WERI-Rb-1 (cell line): ENCODE results near the gene APBB1IP.

Experiments used
- DNase-seq: peaks from one replicate; pipeline ENCODE4 v3.0.0-alpha.2; 2020
- H3K27ac ChIP-seq: fragments of 250-450 bp; sonication (Bioruptor Pico); 2 replicates; pipeline ENCODE4 v1.5.1; 2020; ENCODE audit warnings: mild to moderate bottlenecking, moderate library complexity
- H3K27me3 ChIP-seq: fragments of 250-450 bp; sonication (Bioruptor Pico); 2 replicates; pipeline ENCODE4 v1.5.1; 2021; ENCODE audit warnings: mild to moderate bottlenecking, low read depth, moderate library complexity; ENCODE audit not compliant: insufficient read depth, severe bottlenecking
- H3K36me3 ChIP-seq: fragments of 250-450 bp; sonication (Bioruptor Pico); 2 replicates; pipeline ENCODE4 v1.5.1; 2020; ENCODE audit warnings: mild to moderate bottlenecking, moderate library complexity
- H3K4me3 ChIP-seq: 2 replicates; pipeline ENCODE4 v1.5.1; 2011; ENCODE audit warnings: low read depth, mild to moderate bottlenecking, control low read depth, low read length
- H3K9me3 ChIP-seq: fragments of 250-450 bp; sonication (Bioruptor Pico); 2 replicates; pipeline ENCODE4 v1.5.1; 2021; ENCODE audit warnings: mild to moderate bottlenecking, moderate library complexity; ENCODE audit not compliant: severe bottlenecking
- CTCF ChIP-seq: IDR thresholded peaks from 2 replicates; pipeline ENCODE4 v1.5.1; 2011; ENCODE audit warnings: low read depth, mild to moderate bottlenecking, control low read depth, inconsistent platforms, low read length

APBB1IP gene

GRCh38 chr10:26524161-26524896 lies 86.2 kb downstream of the APBB1IP start:
- TF ChIP-seq CTCF: no peak
- H3K4me3 ChIP-seq: no peak overlapping the region
- DNase-seq: no peak
- no peaks in the 10 kb centered on the region for H3K27me3 ChIP-seq
- H3K9me3 ChIP-seq: no peaks in the 10 kb centered on the region
- no peak overlapping the region for H3K27ac ChIP-seq
- no peaks in the 10 kb centered on the region for H3K36me3 ChIP-seq

GRCh38 chr10:26525586-26525985 lies 87.4 kb downstream of the APBB1IP start:
- H3K36me3 ChIP-seq: no peaks in the 10 kb centered on the region

GRCh38 chr10:26527018-26527417 lies 88.9 kb downstream of the APBB1IP start:
- Histone ChIP-seq H3K27ac (no peak overlapping the region), H3K9me3 (no peaks in the 10 kb centered on the region), H3K27me3 (no peaks in the 10 kb centered on the region), H3K4me3 (no peak overlapping the region), H3K36me3 (no peaks in the 10 kb centered on the region)
- no peak for DNase-seq
- no peak for TF ChIP-seq CTCF

More at GRCh38 chr10:26525586-26525985, 87.4 kb downstream of the APBB1IP start:
- Histone ChIP-seq H3K27ac (no peak overlapping the region), H3K4me3 (no peak overlapping the region), H3K27me3 (no peaks in the 10 kb centered on the region), H3K9me3 (no peaks in the 10 kb centered on the region)
- no peak for DNase-seq
- no peak for TF ChIP-seq CTCF

DNA sequence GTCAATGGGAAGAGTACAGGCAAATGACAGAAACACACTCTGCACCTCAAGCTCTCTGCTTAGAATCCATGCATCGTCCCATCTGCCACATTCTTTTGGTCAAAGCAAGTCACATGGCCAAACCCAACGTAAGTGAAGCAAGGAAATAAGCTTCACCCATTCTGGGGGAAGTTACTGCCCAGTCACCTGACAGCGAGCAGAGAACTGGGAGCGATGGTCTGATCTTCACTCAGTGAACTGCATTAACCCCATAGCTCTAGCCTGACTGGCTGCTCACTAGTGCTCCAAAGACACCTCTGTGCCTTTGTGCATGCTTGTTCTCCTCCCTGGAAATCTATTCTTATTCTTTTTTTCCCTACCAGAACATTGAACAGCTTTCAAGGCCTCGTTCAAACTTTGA lies 89.9 kb downstream of the APBB1IP start:
- no peak for TF ChIP-seq CTCF
- Histone ChIP-seq H3K27ac (no peak overlapping the region), H3K36me3 (no peaks in the 10 kb centered on the region), H3K9me3 (no peaks in the 10 kb centered on the region), H3K27me3 (no peaks in the 10 kb centered on the region), H3K4me3 (no peak overlapping the region)
- no peak for DNase-seq

- no peak for TF ChIP-seq CTCF
- no peaks in the 10 kb centered on the region for H3K36me3 ChIP-seq
These were observed 90.7 kb downstream of the APBB1IP start for GRCh38 chr10:26528715-26529393.

More at GRCh38 chr10:26528715-26529393, 90.7 kb downstream of the APBB1IP start:
- Histone ChIP-seq H3K27me3 (no peaks in the 10 kb centered on the region), H3K9me3 (no peaks in the 10 kb centered on the region), H3K27ac (no peak overlapping the region), H3K4me3 (no peak overlapping the region)
- no peak for DNase-seq
